Neural progenitor cell (in vitro differentiated cells): ENCODE measurements around the gene ZNF341.

Experiments used
- CTCF ChIP-seq: fragments of 200-600 bp; sonication (generic); IDR thresholded peaks from 2 replicates; pipeline ENCODE4 v1.5.1; 2017; ENCODE audit warnings: antibody characterized with exemption, mild to moderate bottlenecking
- EZH2 ChIP-seq: fragments of 200-600 bp; sonication (generic); IDR thresholded peaks from 2 replicates; pipeline ENCODE4 v1.6.1; 2017; ENCODE audit warnings: antibody characterized with exemption, mild to moderate bottlenecking, moderate library complexity
- EZH2phosphoT487 ChIP-seq: fragments of 200-600 bp; sonication (generic); IDR thresholded peaks from 2 replicates; pipeline ENCODE4 v1.6.1; 2017; ENCODE audit warnings: antibody characterized with exemption

- TF ChIP-seq CTCF (no peak), EZH2phosphoT487 (no peak), EZH2 (no peak)
These were observed 109.1 kb downstream of the ZNF341 start for GRCh38 chr20:33840759-33841435.
